H1 (cell line): Measurements from ENCODE around the gene SERPINB6. TPM values are rescaled to one million over a fixed set of nuclear protein-coding genes. Genes with fewer than 3 reads are reported as not detected.

Source experiments
- CTCF ChIA-PET: fragments of 300-600 bp; sonication (Branson Sonifier 250); formaldehyde crosslinking; loops from one replicate; lab custom pipeline; 2021; ENCODE audit not compliant: partially characterized antibody; lab: Charles Lee
- POLR2A ChIA-PET: fragments of 300-600 bp; sonication (Branson Sonifier 250); formaldehyde crosslinking; loops from one replicate; lab custom pipeline; 2021; ENCODE audit warnings: inconsistent platforms; ENCODE audit not compliant: partially characterized antibody; lab: Charles Lee
- DNase-seq, 2 experiments: peaks; one replicate each; pipeline versions ENCODE4 v3.0.0 to v3.0.0-alpha.2; 2010 to 2022; ENCODE audit warnings: low spot score in 2 of 2, low read depth in 1 of 2, mixed read lengths in 1 of 2
- FAIRE-seq: peaks from 2 replicates; lab custom pipeline; 2011; peaks lifted over from hg19 to GRCh38; lab: Jason Lieb, UNC
- H2AFZ ChIP-seq: 2 replicates; pipeline ENCODE4 v1.8.1; 2012; ENCODE audit warnings: low read length, inconsistent platforms
- H2AK5ac ChIP-seq: 2 replicates; pipeline ENCODE4 v1.6.1; 2013; ENCODE audit warnings: low read depth, low read length
- H2BK120ac ChIP-seq: replicated peaks from 2 replicates; pipeline ENCODE3; 2013; ENCODE audit warnings: low read depth, low read length, inconsistent platforms
- H2BK12ac ChIP-seq: 2 replicates; pipeline ENCODE4 v1.6.1; 2013; ENCODE audit warnings: low read depth, low read length
- H2BK15ac ChIP-seq: 2 replicates; pipeline ENCODE4 v1.6.1; 2013; ENCODE audit warnings: low read length
- H2BK20ac ChIP-seq: 2 replicates; pipeline ENCODE4 v1.6.1; 2013; ENCODE audit warnings: low read length
- H2BK5ac ChIP-seq: 2 replicates; pipeline ENCODE4 v1.6.1; 2013; ENCODE audit warnings: low read depth, low read length
- H3K14ac ChIP-seq: 2 replicates; pipeline ENCODE4 v1.6.1; 2013; ENCODE audit warnings: inconsistent platforms; ENCODE audit not compliant: insufficient read length
- H3K18ac ChIP-seq: 2 replicates; pipeline ENCODE4 v1.6.1; 2013; ENCODE audit warnings: low read length; ENCODE audit errors: extremely low read depth
- H3K23ac ChIP-seq: 2 replicates; pipeline ENCODE4 v1.6.1; 2013; ENCODE audit warnings: inconsistent platforms; ENCODE audit not compliant: insufficient read length
- H3K23me2 ChIP-seq: 2 replicates; pipeline ENCODE4 v1.6.1; 2013; ENCODE audit warnings: low read depth, low read length
- H3K27ac ChIP-seq: 2 replicates; pipeline ENCODE4 v1.6.1; 2011; ENCODE audit warnings: low read depth, low read length, inconsistent platforms
- H3K27me3 ChIP-seq, 4 experiments: replicated peaks in 1 of 4; 1 replicate in 1 of 4; 2 replicates in 3 of 4; pipeline versions ENCODE4 v1.6.1 to v1.8.1; 2011 to 2013; ENCODE audit warnings: low read length in 3 of 4, mild to moderate bottlenecking in 3 of 4, inconsistent platforms in 2 of 4, mixed read lengths in 2 of 4, moderate library complexity in 1 of 4; ENCODE audit not compliant: control insufficient read depth in 3 of 4, insufficient read depth in 3 of 4; ENCODE audit errors: extremely low read depth in 1 of 4
- H3K36me3 ChIP-seq, 4 experiments: 2 replicates each; pipeline versions ENCODE4 v1.6.1 to v1.8.1; 2011 to 2013; ENCODE audit warnings: mild to moderate bottlenecking in 4 of 4, low read length in 3 of 4, moderate library complexity in 2 of 4, control low read depth in 1 of 4, inconsistent platforms in 1 of 4; ENCODE audit not compliant: insufficient read depth in 4 of 4, control insufficient read depth in 2 of 4
- H3K4ac ChIP-seq: replicated peaks from 2 replicates; pipeline ENCODE3; 2013; ENCODE audit warnings: low read length, low read depth, mixed read lengths, inconsistent platforms; ENCODE audit not compliant: insufficient read length
- H3K4me1 ChIP-seq, 4 experiments: replicated peaks in 1 of 4; 1 replicate in 1 of 4; 2 replicates in 3 of 4; pipeline versions ENCODE4 v1.6.1 to v1.8.1; 2011 to 2013; ENCODE audit warnings: low read length in 3 of 4, inconsistent platforms in 2 of 4, mixed read lengths in 1 of 4; ENCODE audit not compliant: insufficient read depth in 4 of 4, control insufficient read depth in 3 of 4
- H3K4me2 ChIP-seq, 2 experiments: 2 replicates each; pipeline versions ENCODE4 v1.6.1 to v1.8.1; 2011 to 2013; ENCODE audit warnings: low read depth in 2 of 2, low read length in 2 of 2, control low read depth in 1 of 2, inconsistent platforms in 1 of 2, mild to moderate bottlenecking in 1 of 2; ENCODE audit not compliant: insufficient read depth in 1 of 2
- H3K4me3 ChIP-seq, 4 experiments: fragments of 200-600, 300-600 bp in 1 of 4; sonication (generic), shearing (Covaris generic), sonication (Bioruptor Twin) in 1 of 4; 2 replicates each; pipeline versions ENCODE4 v1.5.1 to v1.8.1; 2011 to 2016; ENCODE audit warnings: low read length in 4 of 4, low read depth in 3 of 4, control low read depth in 2 of 4, inconsistent platforms in 2 of 4, mild to moderate bottlenecking in 2 of 4, mixed read lengths in 1 of 4, moderate library complexity in 1 of 4; ENCODE audit not compliant: insufficient read depth in 2 of 4; ENCODE audit errors: extremely low read depth in 1 of 4
- H3K56ac ChIP-seq: replicated peaks from 2 replicates; pipeline ENCODE3; 2013; ENCODE audit warnings: low read depth, mild to moderate bottlenecking, mixed read lengths, low read length, inconsistent platforms; ENCODE audit not compliant: insufficient read length
- H3K79me1 ChIP-seq: 2 replicates; pipeline ENCODE4 v1.6.1; 2013; ENCODE audit warnings: low read depth, low read length, control low read depth
- H3K79me2 ChIP-seq, 2 experiments: 2 replicates each; pipeline versions ENCODE4 v1.6.1 to v1.8.1; 2012 to 2013; ENCODE audit warnings: low read length in 2 of 2, mild to moderate bottlenecking in 2 of 2, inconsistent platforms in 1 of 2; ENCODE audit not compliant: insufficient read depth in 2 of 2, control insufficient read depth in 1 of 2
- H3K9ac ChIP-seq, 4 experiments: replicated peaks in 1 of 4; 1 replicate in 1 of 4; 2 replicates in 3 of 4; pipeline versions ENCODE4 v1.6.1 to v1.8.1; 2011 to 2013; ENCODE audit warnings: low read depth in 3 of 4, low read length in 3 of 4, control low read depth in 2 of 4, mild to moderate bottlenecking in 2 of 4, moderate library complexity in 2 of 4, inconsistent platforms in 1 of 4; ENCODE audit errors: extremely low read depth in 1 of 4
- H3K9me3 ChIP-seq, 2 experiments: 2 replicates each; pipeline versions ENCODE4 v1.6.1 to v1.8.1; 2012 to 2013; ENCODE audit warnings: mild to moderate bottlenecking in 2 of 2, moderate library complexity in 2 of 2, control low read depth in 1 of 2, inconsistent platforms in 1 of 2, low read depth in 1 of 2, low read length in 1 of 2, mixed read lengths in 1 of 2; ENCODE audit not compliant: insufficient read depth in 2 of 2
- H4K20me1 ChIP-seq, 2 experiments: replicated peaks in 1 of 2; 2 replicates each; pipeline versions ENCODE3 to v1.8.1; 2011 to 2013; ENCODE audit warnings: inconsistent platforms in 2 of 2, low read length in 2 of 2, mild to moderate bottlenecking in 1 of 2; ENCODE audit not compliant: insufficient read depth in 2 of 2, control insufficient read depth in 1 of 2
- H4K5ac ChIP-seq: 2 replicates; pipeline ENCODE4 v1.6.1; 2013; ENCODE audit warnings: low read length, low read depth, mixed read lengths, inconsistent platforms; ENCODE audit not compliant: insufficient read length
- H4K8ac ChIP-seq: 2 replicates; pipeline ENCODE4 v1.8.0; 2013; ENCODE audit warnings: mild to moderate bottlenecking, moderate library complexity, low read length, inconsistent platforms; ENCODE audit not compliant: insufficient read depth; ENCODE audit errors: extremely low read depth
- H4K91ac ChIP-seq: replicated peaks from 2 replicates; pipeline ENCODE3; 2013; ENCODE audit warnings: low read length, mixed read lengths, inconsistent platforms; ENCODE audit not compliant: insufficient read length
- BACH1 ChIP-seq: IDR thresholded peaks from 2 replicates; pipeline ENCODE4 v1.6.1; 2012; ENCODE audit warnings: low read length, improper control_type of control experiment
- SP1 ChIP-seq: IDR thresholded peaks from 2 replicates; pipeline ENCODE4 v1.6.1; 2011; ENCODE audit warnings: low read depth, low read length
- TCF12 ChIP-seq: IDR thresholded peaks from 2 replicates; pipeline ENCODE4 v1.6.1; 2011; ENCODE audit warnings: low read depth, mild to moderate bottlenecking, low read length
- WGBS, 2 experiments: shearing (Covaris generic) in 1 of 2; methylation state at CpG; one replicate each; pipeline versions ENCODE4 v1.1.6 to v1.1.7; 2013 to 2015; ENCODE audit warnings: low lambda C conversion rate in 2 of 2, mixed read lengths in 2 of 2, inconsistent platforms in 1 of 2, low coverage in 1 of 2, missing lambda C conversion rate in 1 of 2; ENCODE audit not compliant: insufficient replicate concordance in 2 of 2, insufficient coverage in 1 of 2, insufficient read length in 1 of 2; ENCODE audit errors: extremely low coverage in 1 of 2, missing lambda C conversion rate in 1 of 2; 5-methylcytosine and 5-hydroxymethylcytosine counted together
- polyA plus RNA-seq, 7 experiments: library from polyadenylated mRNA; depleted of rRNA in 3 of 7; stranded (reverse) in 5 of 7; unstranded in 2 of 7; fragments of >200 nt in 5 of 7; fragments of 200-250 nt in 2 of 7; gene quantifications; 1 replicate in 5 of 7; 2 replicates in 1 of 7; 4 replicates in 1 of 7; pipeline versions ENCODE4 v1.2.1 to v1.2.3, GENCODE V29; 2011 to 2013; ENCODE audit warnings: missing spikeins in 2 of 7, mixed read lengths in 2 of 7
- total RNA-seq: library from RNA; stranded (reverse); fragmentation: NEBNext Ultra II Directional; extraction: Animal tissue kit (Norgen Biotek cat#: 25700); gene quantifications from 2 replicates; pipeline ENCODE4 v1.2.1, GENCODE V29; 2021

Gene SERPINB6
- total and polyA plus RNA-seq, 2 of the 8 experiments (the other 6 are each of a cell fraction or from before 2014, with no cell fraction given): 27.2 to 29.4 TPM

- Histone ChIP-seq H3K79me1 (no peaks in the 10 kb centered on the region), H2BK5ac (no peak overlapping the region), H2BK20ac (no peak overlapping the region), H3K4me2 (no peak overlapping the region), H3K14ac (no peak overlapping the region), H4K20me1 (peaks cover 0 to 3% of the 10 kb centered on the region in 2 experiments), H3K9ac (no peak overlapping the region), H3K4ac (no peak overlapping the region), H2BK12ac (no peak overlapping the region), H2AFZ (no peak overlapping the region), H2BK120ac (no peak overlapping the region), H4K5ac (no peak overlapping the region), H2AK5ac (no peak overlapping the region), H3K56ac (no peak overlapping the region), H4K8ac (no peak overlapping the region), H3K9me3 (peaks cover 4 to 17% of the 10 kb centered on the region in 2 experiments), H2BK15ac (no peak overlapping the region), H3K23me2 (no peaks in the 10 kb centered on the region), H3K27ac (no peak overlapping the region), H3K18ac (no peak overlapping the region), H4K91ac (no peak overlapping the region), H3K4me1 (peaks cover 0 to 5% (median 4%) of the 10 kb centered on the region in 4 experiments; a peak in 6 of 7 replicates), H3K4me3 (no peak overlapping the region), H3K79me2 (no peaks in the 10 kb centered on the region), H3K23ac (no peak overlapping the region), H3K36me3 (peaks cover 27 to 68% (median 49%) of the 10 kb centered on the region in 4 experiments), H3K27me3 (no peaks in the 10 kb centered on the region)
- no peak for TF ChIP-seq BACH1
- TF ChIP-seq SP1: no peak
- no peak for TF ChIP-seq TCF12
- WGBS, 2 experiments: 74% methylated on average over 3 of the region's 3 CpGs; no CpG with 5 or more reads in 1 of the 2 experiments
- no peak for DNase-seq
- FAIRE-seq: no peak
- POLR2A ChIA-PET: interaction anchor here (0.6 to 5.2 kb wide), 9 partner anchors 9 to 218 kb away, joined by 3 to 33 read pairs (median 3); partner anchors contain the start of gene NQO2
- CTCF ChIA-PET: interaction anchor here (0.7 to 1.5 kb wide), 6 partner anchors 10 to 164 kb away, joined by 3 to 5 read pairs (median 4); no protein-coding TSS in a partner anchor
These were observed 38.6 kb upstream of the SERPINB6 start for GRCh38 chr6:3009930-3010329.
